SK-N-SH (cell line): Measurements from ENCODE around the gene TCTN2. TPM values are rescaled to one million over a fixed set of nuclear protein-coding genes. Genes with fewer than 3 reads are reported as not detected.

Experiments
- CTCF ChIA-PET: fragments of 300-600, 350-600 bp; formaldehyde crosslinking; extraction: SDS; loops from one replicate; lab custom pipeline; 2021; lab: Yijun Ruan, JAX
- POLR2A ChIA-PET: fragments of 350-600 bp; sonication (Branson Sonifier 250); formaldehyde crosslinking; extraction: SDS; loops from one replicate; lab custom pipeline; 2020; ENCODE audit warnings: antibody characterized with exemption, inconsistent platforms; lab: Yijun Ruan, JAX
- DNase-seq: peaks from one replicate; pipeline ENCODE4 v3.0.0; 2012
- H2AFZ ChIP-seq: fragments of 200-600 bp; sonication (generic); 2 replicates; pipeline ENCODE4 v1.8.1; 2016; ENCODE audit warnings: antibody characterized with exemption, mild to moderate bottlenecking, low read depth
- H3F3A ChIP-seq: fragments of 200-600 bp; sonication (generic); replicated peaks from 2 replicates; pipeline ENCODE3; 2016; ENCODE audit warnings: antibody characterized with exemption, mild to moderate bottlenecking; ENCODE audit not compliant: insufficient read depth
- H3K27ac ChIP-seq, 2 experiments: fragments of 200-500 bp in 1 of 2; fragments of 200-600 bp in 1 of 2; sonication (Bioruptor generic) in 1 of 2; sonication (generic), shearing (Covaris generic) in 1 of 2; 2 replicates each; pipeline versions ENCODE4 v1.5.1 to v1.6.1; 2014 to 2016; ENCODE audit warnings: low read depth in 2 of 2, inconsistent platforms in 1 of 2, low read length in 1 of 2, mild to moderate bottlenecking in 1 of 2, mixed read lengths in 1 of 2
- H3K27me3 ChIP-seq: fragments of 200-600 bp; sonication (generic), shearing (Covaris generic); 2 replicates; pipeline ENCODE4 v1.6.1; 2016; ENCODE audit warnings: mixed run types; ENCODE audit not compliant: insufficient read depth
- H3K36me3 ChIP-seq, 2 experiments: fragments of 200-500 bp in 1 of 2; fragments of 200-600 bp in 1 of 2; sonication (Bioruptor generic) in 1 of 2; sonication (generic) in 1 of 2; replicated peaks in 1 of 2; 2 replicates each; pipeline versions ENCODE3 to v1.5.1; 2014 to 2016; ENCODE audit warnings: low read length in 1 of 2, mild to moderate bottlenecking in 1 of 2; ENCODE audit not compliant: insufficient read depth in 2 of 2, control insufficient read depth in 1 of 2
- H3K4me1 ChIP-seq, 2 experiments: fragments of 200-500 bp in 1 of 2; fragments of 200-600 bp in 1 of 2; sonication (Bioruptor generic) in 1 of 2; sonication (generic), shearing (Covaris generic) in 1 of 2; 2 replicates each; pipeline versions ENCODE4 v1.5.1 to v1.6.1; 2014 to 2016; ENCODE audit warnings: low read depth in 1 of 2, low read length in 1 of 2, mixed run types in 1 of 2; ENCODE audit not compliant: insufficient read depth in 2 of 2, control insufficient read depth in 1 of 2
- H3K4me2 ChIP-seq: fragments of 200-600 bp; sonication (generic), shearing (Covaris generic); 2 replicates; pipeline ENCODE4 v1.6.1; 2017; ENCODE audit warnings: mixed run types
- H3K4me3 ChIP-seq, 2 experiments: fragments of 200-500 bp in 1 of 2; fragments of 200-600 bp in 1 of 2; sonication (Bioruptor generic) in 1 of 2; sonication (generic), shearing (Covaris generic) in 1 of 2; 2 replicates each; pipeline versions ENCODE4 v1.5.1 to v1.8.1; 2014 to 2016; ENCODE audit warnings: low read depth in 2 of 2, inconsistent platforms in 1 of 2, low read length in 1 of 2, mild to moderate bottlenecking in 1 of 2, mixed read lengths in 1 of 2, moderate library complexity in 1 of 2
- H3K79me2 ChIP-seq: fragments of 200-600 bp; sonication (generic); 2 replicates; pipeline ENCODE4 v1.8.1; 2017; ENCODE audit warnings: mild to moderate bottlenecking; ENCODE audit not compliant: insufficient read depth
- H3K9ac ChIP-seq: fragments of 200-600 bp; sonication (generic); 2 replicates; pipeline ENCODE4 v1.6.1; 2017; ENCODE audit warnings: mixed run types
- H3K9me2 ChIP-seq: fragments of 200-600 bp; sonication (generic); 2 replicates; pipeline ENCODE4 v1.6.1; 2017; ENCODE audit warnings: mixed run types
- H3K9me3 ChIP-seq: fragments of 200-600 bp; sonication (generic); 2 replicates; pipeline ENCODE4 v1.6.1; 2017; ENCODE audit warnings: mixed run types, mild to moderate bottlenecking, moderate library complexity
- H4K20me1 ChIP-seq: fragments of 200-600 bp; sonication (generic); 2 replicates; pipeline ENCODE4 v1.6.1; 2017; ENCODE audit warnings: mild to moderate bottlenecking, mixed run types; ENCODE audit not compliant: insufficient read depth
- EP300 ChIP-seq, 2 experiments: IDR thresholded peaks; 2 replicates each; pipeline versions ENCODE4 v1.4.0 to v1.6.1; 2012; ENCODE audit warnings: borderline replicate concordance in 1 of 2, low read depth in 1 of 2, low read length in 1 of 2
- EZH2phosphoT487 ChIP-seq: fragments of 200-600 bp; sonication (generic); IDR thresholded peaks from 2 replicates; pipeline ENCODE4 v1.6.1; 2017; ENCODE audit warnings: low read depth, mixed run types, mild to moderate bottlenecking, antibody characterized with exemption, moderate library complexity, borderline replicate concordance
- FOXJ3 ChIP-seq: sonication (generic); formaldehyde crosslinking; IDR thresholded peaks from 2 replicates; pipeline ENCODE4 v1.5.1; 2020; ENCODE audit warnings: mild to moderate bottlenecking, missing genetic modification reagents
- GABPA ChIP-seq: IDR thresholded peaks from 2 replicates; pipeline ENCODE4 v1.4.0; 2012; ENCODE audit warnings: low read depth, mild to moderate bottlenecking
- MAX ChIP-seq: IDR thresholded peaks from 2 replicates; pipeline ENCODE4 v1.4.0; 2012; ENCODE audit warnings: low read depth
- MXI1 ChIP-seq: IDR thresholded peaks from 2 replicates; pipeline ENCODE4 v1.6.1; 2012; ENCODE audit warnings: mild to moderate bottlenecking, low read depth, low read length, improper control_type of control experiment
- NFIC ChIP-seq: IDR thresholded peaks from 2 replicates; pipeline ENCODE4 v1.4.0; 2012; ENCODE audit warnings: borderline replicate concordance
- NRF1 ChIP-seq: IDR thresholded peaks from 2 replicates; pipeline ENCODE4 v1.6.1; 2012; ENCODE audit warnings: low read depth, mild to moderate bottlenecking, low read length
- PBX3 ChIP-seq: IDR thresholded peaks from 2 replicates; pipeline ENCODE4; 2012
- RCOR1 ChIP-seq: fragments of 150-350 bp; IDR thresholded peaks from 2 replicates; pipeline ENCODE4 v1.6.1; 2017; ENCODE audit warnings: antibody characterized with exemption, low read length
- USF2 ChIP-seq: fragments of 150-350 bp; IDR thresholded peaks from 2 replicates; pipeline ENCODE4 v1.6.1; 2017; ENCODE audit warnings: antibody characterized with exemption, low read length, low read depth, borderline replicate concordance
- YY1 ChIP-seq: IDR thresholded peaks from 2 replicates; pipeline ENCODE4 v1.4.0; 2012; ENCODE audit warnings: low read depth, mild to moderate bottlenecking
- WGBS: methylation state at CpG from one replicate; pipeline ENCODE4 v1.1.6; 2017; ENCODE audit warnings: low lambda C conversion rate; 5-methylcytosine and 5-hydroxymethylcytosine counted together
- polyA plus RNA-seq, 3 experiments: library from polyadenylated mRNA; depleted of rRNA; stranded (reverse); fragments of >200 nt; gene quantifications; 2 replicates each; pipeline ENCODE4 v1.2.3, GENCODE V29; 2012

The TCTN2 gene
- polyA plus RNA-seq, 1 of the 3 experiments (the other 2 are of a cell fraction): 9.1 TPM

- POLR2A ChIA-PET: no interaction called here
- no peak for DNase-seq
- WGBS: 87% methylated on average over 9 of the region's 9 CpGs
These were observed 5.9 kb downstream of the TCTN2 start for GRCh38 chr12:123676616-123677320.

GRCh38 chr12:123678981-123679380 lies 8.1 kb downstream of the TCTN2 start:
- CTCF ChIA-PET: no interaction called here
- WGBS: 96% methylated on average over 10 of the region's 10 CpGs
- Histone ChIP-seq H3K27me3 (no peaks in the 10 kb centered on the region), H3K36me3 (peaks cover 4 to 31% of the 10 kb centered on the region in 2 experiments), H4K20me1 (no peaks in the 10 kb centered on the region), H3K79me2 (no peaks in the 10 kb centered on the region), H3K4me1 (no peaks in the 10 kb centered on the region), H3F3A (no peaks in the 10 kb centered on the region), H3K4me2 (no peak overlapping the region), H3K4me3 (no peak overlapping the region), H3K9me3 (no peaks in the 10 kb centered on the region), H3K9me2 (no peaks in the 10 kb centered on the region), H2AFZ (no peak overlapping the region), H3K9ac (no peak overlapping the region), H3K27ac (no peak overlapping the region)
- POLR2A ChIA-PET: no interaction called here
- TF ChIP-seq YY1 (no peak), NRF1 (no peak), FOXJ3 (CRISPR knock-in tag) (no peak), PBX3 (no peak), NFIC (no peak)
- no peak for DNase-seq

More at GRCh38 chr12:123676616-123677320, 5.9 kb downstream of the TCTN2 start:
- no peaks in the 10 kb centered on the region for H3K79me2 ChIP-seq
- no peaks in the 10 kb centered on the region for H3K9me3 ChIP-seq
- H3K9ac ChIP-seq: no peak overlapping the region
- H3K27me3 ChIP-seq: no peaks in the 10 kb centered on the region
- no peaks in the 10 kb centered on the region for H4K20me1 ChIP-seq
- H3K4me1 ChIP-seq: peaks cover 3% of the 10 kb centered on the region in 2 experiments; a peak in 2 of 4 replicates
- H3F3A ChIP-seq: no peaks in the 10 kb centered on the region
- CTCF ChIA-PET: no interaction called here
- H3K36me3 ChIP-seq: peaks cover 4 to 29% of the 10 kb centered on the region in 2 experiments
- no peak overlapping the region for H3K4me3 ChIP-seq
- TF ChIP-seq GABPA (no peak), EZH2phosphoT487 (no peak), RCOR1 (no peak), YY1 (no peak), EP300 (IDR thresholded peaks at IDR 0.05; ENCODE audit: borderline replicate concordance in 1 of 2, low read depth in 1 of 2, low read length in 1 of 2) (no peak), MXI1 (no peak), MAX (no peak)
- no peak overlapping the region for H2AFZ ChIP-seq
- no peak overlapping the region for H3K27ac ChIP-seq
- no peak overlapping the region for H3K4me2 ChIP-seq
- no peaks in the 10 kb centered on the region for H3K9me2 ChIP-seq

GRCh38 chr12:123681605-123682004 lies 10.7 kb downstream of the TCTN2 start:
- Histone ChIP-seq H3K27me3 (no peaks in the 10 kb centered on the region), H3K9ac (no peak overlapping the region), H3K9me3 (no peaks in the 10 kb centered on the region), H3K9me2 (no peaks in the 10 kb centered on the region), H3K4me1 (no peaks in the 10 kb centered on the region), H3K4me2 (no peak overlapping the region), H4K20me1 (no peaks in the 10 kb centered on the region), H3K4me3 (no peak overlapping the region), H3K79me2 (no peaks in the 10 kb centered on the region), H3K27ac (no peak overlapping the region), H3F3A (no peaks in the 10 kb centered on the region), H2AFZ (no peak overlapping the region), H3K36me3 (peaks cover 0 to 26% of the 10 kb centered on the region in 2 experiments)
- 91% methylated on average over 2 of the region's 2 CpGs for WGBS
- POLR2A ChIA-PET: no interaction called here
- TF ChIP-seq USF2 (no peak), MXI1 (no peak)
- CTCF ChIA-PET: no interaction called here
- DNase-seq: no peak
